Activated gamma-delta T cell (primary cell): ENCODE data around the gene PATZ1.

Experiments
- DNase-seq: peaks from one replicate; lab custom pipeline; 2025; lab: John Stamatoyannopoulos, UW

Gene PATZ1

DNA sequence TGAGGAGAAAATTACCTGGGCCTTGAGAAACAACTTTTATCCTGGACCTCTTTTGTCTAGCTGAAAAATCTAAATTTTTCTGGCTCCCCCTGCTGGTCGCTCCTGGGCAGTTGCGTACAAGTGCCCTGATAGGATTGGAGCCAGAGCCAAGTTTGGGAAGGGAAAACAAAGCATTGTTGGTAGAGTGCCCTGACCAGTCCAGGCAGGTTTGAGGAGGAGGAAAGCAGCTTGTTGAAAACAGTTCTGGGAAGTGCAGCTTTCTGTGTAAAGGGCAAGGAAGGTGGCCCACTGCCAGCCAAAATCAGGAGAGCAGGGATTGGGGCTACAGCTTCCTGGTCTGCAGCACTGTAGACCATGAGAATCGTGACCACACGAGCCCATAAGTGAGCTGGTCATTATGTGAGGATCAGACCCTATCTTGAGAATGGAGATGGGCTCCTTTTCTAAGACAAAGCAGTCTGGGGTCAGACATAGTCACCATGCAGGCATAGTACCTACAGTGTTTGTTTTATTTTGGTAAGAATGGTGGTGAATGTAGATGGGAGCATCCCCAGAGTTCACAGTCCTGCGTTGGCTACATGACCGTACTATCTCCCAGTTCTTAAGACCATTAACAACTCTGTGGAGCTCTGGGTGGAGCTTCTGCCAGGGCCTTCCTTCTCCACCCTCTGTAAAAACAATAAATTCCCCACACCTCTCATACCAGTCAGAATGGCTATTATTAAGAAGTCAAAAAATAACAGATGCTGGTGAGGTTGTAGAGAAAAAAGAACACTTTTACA is 32.6 kb downstream of the PATZ1 start:
- DNase-seq, result no peak

DNA sequence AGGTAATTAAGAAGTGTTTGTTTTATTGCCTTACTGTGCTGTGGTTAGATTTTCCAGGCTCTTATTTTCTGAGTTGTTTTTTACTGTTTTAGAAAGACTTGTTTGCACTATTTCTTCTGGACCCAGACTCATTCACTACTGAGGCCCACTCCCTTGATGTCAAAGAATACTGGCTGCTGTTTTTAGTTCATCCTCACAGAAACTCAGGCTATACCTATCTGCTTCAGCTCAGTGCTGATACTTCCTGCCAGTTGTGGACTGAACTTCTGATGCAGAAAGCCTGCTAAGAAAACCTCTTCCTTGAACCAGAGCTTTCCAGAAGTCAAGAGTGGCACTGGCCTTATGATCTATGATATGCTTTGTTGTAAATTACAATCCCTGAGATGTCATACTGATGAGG is 38.0 kb downstream of the PATZ1 start:
- DNase-seq, result no peak

- DNase-seq, result no peak
Measured at GRCh38 chr22:31305194-31305593, 41.0 kb downstream of the PATZ1 start.

DNA sequence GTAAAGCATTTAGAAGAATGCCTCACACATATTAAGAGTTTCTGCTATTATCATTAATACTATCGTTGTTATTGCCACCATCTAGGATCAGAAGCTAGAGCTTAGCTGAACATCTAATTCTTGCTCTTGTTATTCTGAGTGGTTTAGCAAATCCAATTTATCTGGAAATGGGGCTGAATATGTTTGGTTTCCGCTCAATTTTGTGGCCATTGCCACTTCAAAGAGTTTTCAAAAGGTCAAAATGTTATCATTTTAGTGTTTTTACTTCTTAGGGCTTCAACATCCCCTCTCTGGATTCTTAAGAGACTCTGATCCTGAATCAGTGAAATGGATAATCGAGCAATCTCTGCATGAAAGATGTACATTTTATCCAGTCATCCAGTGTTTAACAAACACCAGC is 43.6 kb downstream of the PATZ1 start:
- DNase-seq, result no peak

- no peak for DNase-seq
Measured at GRCh38 chr22:31302006-31302405, 44.1 kb downstream of the PATZ1 start.

- no peak for DNase-seq
Measured at GRCh38 chr22:31300896-31301295, 45.2 kb downstream of the PATZ1 start.

DNA sequence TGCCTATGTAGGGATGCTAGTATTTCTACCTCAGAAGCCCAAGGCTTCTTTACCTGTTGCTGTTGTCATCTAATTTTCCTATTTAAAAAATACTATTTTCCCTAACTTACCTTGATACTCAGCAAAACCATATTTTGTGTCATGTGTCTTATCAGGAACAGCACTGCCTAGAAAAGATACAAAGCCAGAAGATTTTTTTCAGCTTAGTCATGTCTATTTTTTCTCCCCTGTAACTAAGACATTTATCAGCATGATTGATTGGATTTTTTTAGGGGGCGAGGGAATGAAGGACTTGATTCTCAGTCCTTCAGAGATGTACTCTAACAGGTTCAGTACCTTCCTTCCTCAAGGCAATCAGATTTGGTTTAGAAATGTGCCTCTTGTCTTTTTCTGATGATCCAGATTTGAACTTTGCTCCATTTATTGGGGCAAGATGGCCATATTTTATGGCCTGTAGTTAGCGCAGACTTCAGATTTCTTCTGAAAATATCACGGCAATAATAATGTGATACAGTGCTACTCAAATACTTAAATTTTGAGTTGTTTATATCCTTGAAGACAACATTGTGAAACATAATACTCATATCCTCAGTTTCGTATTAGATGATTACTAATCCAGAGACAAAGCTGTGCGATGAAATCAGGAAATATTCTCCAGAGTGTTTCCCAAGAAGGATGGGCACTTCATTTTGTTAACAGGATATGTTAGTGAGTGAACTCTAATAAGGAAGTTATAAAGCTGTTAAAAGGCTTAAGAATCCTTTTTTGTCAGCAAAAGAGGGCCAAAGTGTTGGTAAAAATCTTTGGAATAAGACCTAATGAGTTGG is 50.1 kb downstream of the PATZ1 start:
- no peak for DNase-seq

DNA sequence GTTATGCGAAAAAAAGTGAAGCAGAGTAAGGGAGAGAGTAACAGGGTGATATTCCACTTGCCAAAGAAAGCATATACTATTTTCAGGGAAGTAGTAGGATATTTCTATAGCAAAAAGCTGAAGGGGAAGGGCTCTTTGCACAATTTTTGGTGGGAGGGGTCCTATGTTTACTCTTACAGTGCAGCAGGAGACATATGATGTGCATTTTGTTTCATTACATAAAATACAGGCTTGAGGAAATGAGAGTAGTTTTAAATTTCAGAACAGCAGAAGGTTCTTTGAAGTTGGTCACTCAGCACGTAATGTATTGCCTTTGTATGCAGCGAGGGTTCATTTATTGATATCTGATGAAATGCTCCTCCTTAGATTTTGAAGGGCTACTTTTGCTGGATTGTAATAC is 50.8 kb downstream of the PATZ1 start:
- no peak for DNase-seq

GRCh38 chr22:31292236-31292989 is 53.7 kb downstream of the PATZ1 start, which contains the start of gene PIK3IP1:
Gene PIK3IP1, minus strand, starts transcription at chr22:31292488. Its CDS starts 144 bp downstream, at chr22:31292344.
- DNase-seq, result peak; percentile 27

- DNase-seq, result no peak
Measured at GRCh38 chr22:31291481-31292235, 54.5 kb downstream of the PATZ1 start.

GRCh38 chr22:31290494-31291471 is 55.4 kb downstream of the PATZ1 start:
- peak; percentile 97 for DNase-seq

DNA sequence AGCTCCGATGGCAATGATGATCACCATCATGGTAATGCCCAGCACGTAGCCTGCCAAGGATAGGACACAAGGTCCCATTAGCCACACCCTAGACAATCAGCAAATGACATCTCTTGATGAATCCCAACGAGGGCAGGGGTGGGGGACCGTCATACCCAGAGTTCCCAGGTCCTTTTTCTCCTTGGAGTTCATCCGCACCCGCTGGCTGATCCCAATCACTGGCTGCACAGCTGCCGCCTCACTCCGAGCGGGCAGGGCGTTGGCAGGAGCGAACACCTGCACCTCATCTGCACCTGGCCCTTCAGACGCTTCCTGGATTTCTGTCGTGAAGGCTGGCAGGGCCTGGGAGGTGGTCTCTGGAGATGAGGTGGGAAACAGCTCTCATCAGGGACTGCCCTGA is 56.8 kb downstream of the PATZ1 start:
- DNase-seq, result no peak

- DNase-seq, result no peak
Measured at GRCh38 chr22:31288496-31289240, 57.5 kb downstream of the PATZ1 start.

DNA sequence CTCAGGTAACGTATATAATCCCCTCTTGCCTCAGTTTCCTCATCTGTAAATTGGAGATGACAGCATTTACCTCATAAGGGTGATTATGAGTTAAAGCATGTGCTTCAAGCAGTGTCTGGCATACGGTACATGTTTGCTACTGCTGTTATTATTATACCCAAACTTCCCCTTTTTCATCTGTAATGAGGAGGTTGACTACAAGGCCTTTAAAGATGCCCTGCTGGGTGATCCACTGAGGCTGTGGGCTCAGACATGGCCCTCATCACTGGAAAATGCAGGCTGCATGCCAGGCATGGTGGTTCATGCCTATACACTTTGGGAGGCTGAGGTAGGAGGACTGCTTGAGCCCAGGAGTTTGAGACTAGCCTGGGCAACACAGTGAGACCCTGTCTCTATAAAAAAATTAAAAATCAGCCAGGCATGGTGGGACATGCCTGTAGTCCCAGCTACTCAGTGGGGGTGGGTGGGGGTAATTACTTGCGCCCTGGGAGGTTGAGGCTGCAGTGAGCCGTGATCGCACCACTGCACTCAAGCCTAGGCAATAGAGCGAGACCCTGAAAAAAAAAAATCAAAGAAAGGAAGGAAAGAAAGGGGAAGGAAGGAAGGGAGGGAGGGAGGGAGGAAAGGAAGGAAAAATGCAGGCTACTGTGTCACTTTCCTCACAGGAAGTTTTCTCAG is 58.2 kb downstream of the PATZ1 start:
- DNase-seq, result no peak

GRCh38 chr22:31286360-31287255 is 59.5 kb downstream of the PATZ1 start:
- DNase-seq, result no peak

- DNase-seq, result no peak
Measured at GRCh38 chr22:31284281-31285155, 61.6 kb downstream of the PATZ1 start.
